Measurements from ENCODE around the gene HOXA5. TPM values are rescaled to one million over a fixed set of nuclear protein-coding genes. Genes with fewer than 3 reads are reported as not detected.
A peak's percentile ranks its signal among the peaks of the same experiment; 100 is the strongest.

The HOXA5 gene
- total and polyA plus RNA-seq, 2 donors (not counting 3 experiments of a cell fraction or from before 2014, with no cell fraction given) = 18.6 to 18.8 TPM

DNA sequence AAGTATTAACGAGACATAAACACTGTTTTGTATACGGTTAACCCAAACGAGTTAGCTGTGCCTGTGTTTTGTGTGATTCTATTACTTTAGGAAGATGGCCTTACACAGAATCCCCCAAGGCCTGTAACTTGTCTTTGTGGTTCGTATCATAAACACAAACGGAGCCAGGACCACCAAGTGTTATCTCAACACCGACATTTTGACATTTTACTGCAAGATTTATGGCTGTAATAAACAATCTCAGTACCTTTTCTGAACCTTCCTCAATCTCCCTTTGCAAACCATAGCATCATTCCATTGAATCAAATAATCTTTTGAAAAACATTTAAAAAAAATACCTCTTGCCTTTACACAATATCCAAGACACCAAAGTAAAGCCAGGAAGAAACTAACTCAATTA, 10.5 kb downstream of the HOXA5 start:
- intact Hi-C loops (cut with micrococcal nuclease) = no loop called here
- no peak overlapping the region for H2AFZ ChIP-seq (ENCODE audit: low read depth, low read length)
- BruUV-seq (replicated peaks) = no TSS peak
- ChIA-PET CTCF (interaction anchor here (1.3 to 2.4 kb wide), 2 partner anchors 36 to 279 kb away, joined by 3 to 16 read pairs; no protein-coding TSS in a partner anchor), POLR2A (no interaction called here)
- DNase-seq (ENCODE audit: low read depth, low spot score) (no peak), FAIRE-seq (no peak)
- no peak for TF ChIP-seq JUN (IDR thresholded peaks at IDR 0.05; ENCODE audit: borderline replicate concordance, insufficient read depth, insufficient read length, low read depth)
- TF ChIP-seq, protein P1, sequence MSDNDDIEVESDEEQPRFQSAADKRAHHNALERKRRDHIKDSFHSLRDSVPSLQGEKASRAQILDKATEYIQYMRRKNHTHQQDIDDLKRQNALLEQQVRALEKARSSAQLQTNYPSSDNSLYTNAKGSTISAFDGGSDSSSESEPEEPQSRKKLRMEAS (IDR thresholded peaks at IDR 0.05; ENCODE audit: insufficient read depth, insufficient read length) = no peak
- no peak for TF ChIP-seq EZH2 (IDR thresholded peaks at IDR 0.05; ENCODE audit: borderline replicate concordance, low read depth, low read length, severe bottlenecking)
- TF ChIP-seq POLR2A (IDR thresholded peaks at IDR 0.05; ENCODE audit: low read depth, low read length) = no peak
- TF ChIP-seq, protein P2, sequence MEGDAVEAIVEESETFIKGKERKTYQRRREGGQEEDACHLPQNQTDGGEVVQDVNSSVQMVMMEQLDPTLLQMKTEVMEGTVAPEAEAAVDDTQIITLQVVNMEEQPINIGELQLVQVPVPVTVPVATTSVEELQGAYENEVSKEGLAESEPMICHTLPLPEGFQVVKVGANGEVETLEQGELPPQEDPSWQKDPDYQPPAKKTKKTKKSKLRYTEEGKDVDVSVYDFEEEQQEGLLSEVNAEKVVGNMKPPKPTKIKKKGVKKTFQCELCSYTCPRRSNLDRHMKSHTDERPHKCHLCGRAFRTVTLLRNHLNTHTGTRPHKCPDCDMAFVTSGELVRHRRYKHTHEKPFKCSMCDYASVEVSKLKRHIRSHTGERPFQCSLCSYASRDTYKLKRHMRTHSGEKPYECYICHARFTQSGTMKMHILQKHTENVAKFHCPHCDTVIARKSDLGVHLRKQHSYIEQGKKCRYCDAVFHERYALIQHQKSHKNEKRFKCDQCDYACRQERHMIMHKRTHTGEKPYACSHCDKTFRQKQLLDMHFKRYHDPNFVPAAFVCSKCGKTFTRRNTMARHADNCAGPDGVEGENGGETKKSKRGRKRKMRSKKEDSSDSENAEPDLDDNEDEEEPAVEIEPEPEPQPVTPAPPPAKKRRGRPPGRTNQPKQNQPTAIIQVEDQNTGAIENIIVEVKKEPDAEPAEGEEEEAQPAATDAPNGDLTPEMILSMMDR (IDR thresholded peaks at IDR 0.05; ENCODE audit: extremely low read depth in 1 of 2, insufficient read depth in 1 of 2, low read depth in 1 of 2, low read length in 2 of 2) = no peak
- TF ChIP-seq FOS (IDR thresholded peaks at IDR 0.05; ENCODE audit: borderline replicate concordance, insufficient read depth, low read length) = no peak
- TF ChIP-seq MYC (IDR thresholded peaks at IDR 0.05; ENCODE audit: low read depth, low read length) = no peak
- no peak for TF ChIP-seq POLR2AphosphoS5 (IDR thresholded peaks at IDR 0.05; ENCODE audit: insufficient read depth, low read depth, low read length)
- TF ChIP-seq GATA2 (IDR thresholded peaks at IDR 0.05; ENCODE audit: insufficient read depth, insufficient read length, low read depth, low read length) = no peak
- H3K27me3 ChIP-seq (ENCODE audit: control insufficient read depth in 2 of 2, insufficient read depth in 2 of 2, low read length in 2 of 2) = no peaks in the 10 kb centered on the region
- peak overlapping the region; percentile 61 for H3K4me2 ChIP-seq (ENCODE audit: insufficient read depth, low read length)
- peaks cover 76% of the 10 kb centered on the region for H3K79me2 ChIP-seq (ENCODE audit: control insufficient read depth, insufficient read depth, low read length)
- H3K4me3 ChIP-seq (replicated peaks in 1 of 3; ENCODE audit: insufficient read depth in 1 of 3, low read depth in 1 of 3, low read length in 3 of 3) = no peak overlapping the region
- dilution Hi-C loops (cut with MboI; ENCODE audit: extremely low pct_ligation_motif_present, low sequenced_read_pairs) = no loop called here
- peak overlapping the region; percentile 70 for H3K9ac ChIP-seq (replicated peaks; ENCODE audit: extremely low read depth, insufficient read depth, low read length)
- no peaks in the 10 kb centered on the region for H3K9me1 ChIP-seq (replicated peaks; ENCODE audit: control insufficient read depth, extremely low read depth, insufficient read depth, low read length)
- H3K4me1 ChIP-seq (ENCODE audit: control insufficient read depth, extremely low read depth, insufficient read depth, low read length) = peaks cover 78% of the 10 kb centered on the region
- no peaks in the 10 kb centered on the region for H3K9me3 ChIP-seq (replicated peaks; ENCODE audit: control insufficient read depth, insufficient read depth, low read length)
- peaks cover 0 to 8% of the 10 kb centered on the region in 2 experiments for H3K36me3 ChIP-seq (ENCODE audit: control insufficient read depth in 2 of 2, extremely low read depth in 1 of 2, insufficient read depth in 2 of 2, low read length in 2 of 2)
- peak overlapping the region; percentile 82 for H3K27ac ChIP-seq (ENCODE audit: insufficient read depth, low read depth, low read length)
- H4K20me1 ChIP-seq (replicated peaks; ENCODE audit: control insufficient read depth, extremely low read depth, insufficient read depth, low read length) = no peaks in the 10 kb centered on the region
